Smooth muscle cell (in vitro differentiated cells): ENCODE data around the gene DAAM2. TPM values are rescaled to one million over a fixed set of nuclear protein-coding genes. Genes with fewer than 3 reads are reported as not detected.

Experiments
- DNase-seq: peaks from one replicate; lab custom pipeline; 2025; ENCODE audit not compliant: unreplicated experiment; lab: John Stamatoyannopoulos, UW
- H2AFZ ChIP-seq: fragments of 200-600 bp; sonication (generic); 2 replicates; pipeline ENCODE4 v1.6.0; 2016; ENCODE audit warnings: antibody characterized with exemption, low read depth, mild to moderate bottlenecking
- H3F3A ChIP-seq: fragments of 200-600 bp; sonication (generic); 2 replicates; pipeline ENCODE4 v1.6.0; 2017; ENCODE audit warnings: antibody characterized with exemption, low read depth
- H3K27ac ChIP-seq: fragments of 200-600 bp; sonication (generic); 2 replicates; pipeline ENCODE4 v1.5.1; 2016; ENCODE audit warnings: low read depth, mild to moderate bottlenecking
- H3K27me3 ChIP-seq: fragments of 200-600 bp; sonication (generic); 2 replicates; pipeline ENCODE4 v1.6.1; 2016; ENCODE audit warnings: low read depth, mild to moderate bottlenecking
- H3K36me3 ChIP-seq: fragments of 200-600 bp; sonication (generic); 2 replicates; pipeline ENCODE4 v1.5.1; 2016; ENCODE audit warnings: low read depth
- H3K4me1 ChIP-seq: fragments of 200-600 bp; sonication (generic); 2 replicates; pipeline ENCODE4 v1.5.1; 2016; ENCODE audit warnings: low read depth
- H3K4me2 ChIP-seq: fragments of 200-600 bp; sonication (generic); 2 replicates; pipeline ENCODE4 v1.6.0; 2016; ENCODE audit warnings: mild to moderate bottlenecking
- H3K4me3 ChIP-seq: fragments of 200-600 bp; sonication (generic); 2 replicates; pipeline ENCODE4 v1.5.1; 2016; ENCODE audit warnings: mild to moderate bottlenecking
- H3K79me2 ChIP-seq: fragments of 200-600 bp; sonication (generic); 2 replicates; pipeline ENCODE4 v1.6.0; 2016; ENCODE audit warnings: low read depth, mild to moderate bottlenecking
- H3K9ac ChIP-seq: fragments of 200-600 bp; sonication (generic); 2 replicates; pipeline ENCODE4 v1.6.0; 2016; ENCODE audit warnings: low read depth
- H3K9me3 ChIP-seq: fragments of 200-600 bp; sonication (generic); replicated peaks from 2 replicates; pipeline ENCODE4 v1.5.1; 2016; ENCODE audit warnings: low read depth
- H4K20me1 ChIP-seq: fragments of 200-600 bp; sonication (generic); 2 replicates; pipeline ENCODE4 v1.6.0; 2016; ENCODE audit warnings: low read depth
- CTCF ChIP-seq: fragments of 200-600 bp; sonication (generic); IDR thresholded peaks from 2 replicates; pipeline ENCODE4 v1.5.1; 2017; ENCODE audit warnings: borderline replicate concordance, mild to moderate bottlenecking, antibody characterized with exemption; ENCODE audit not compliant: insufficient read depth, poor library complexity, severe bottlenecking
- WGBS: methylation state at CpG from one replicate; pipeline ENCODE4 v1.1.7; 2016; ENCODE audit warnings: low lambda C conversion rate; 5-methylcytosine and 5-hydroxymethylcytosine counted together
- polyA plus RNA-seq: library from polyadenylated mRNA; unstranded; fragments of >200 nt; fragmentation: Nextera tagmentation; extraction: Ambion mirVana; gene quantifications from 2 replicates; pipeline ENCODE4 v1.2.1, GENCODE V29; 2016
- total RNA-seq: library from RNA; depleted of rRNA; stranded (reverse); fragments of >200 nt; gene quantifications from 2 replicates; pipeline ENCODE4 v1.2.3, GENCODE V29; 2014

The DAAM2 gene
- total and polyA plus RNA-seq, 2 experiments from 2014 or later = 26.5 to 29.8 TPM

GRCh38 chr6:39952167-39952566, 160.0 kb downstream of the DAAM2 start:
- Histone ChIP-seq H3K36me3 (no peaks in the 10 kb centered on the region), H4K20me1 (no peaks in the 10 kb centered on the region), H3K79me2 (no peaks in the 10 kb centered on the region), H3K4me2 (no peak overlapping the region), H2AFZ (no peak overlapping the region), H3K4me1 (no peaks in the 10 kb centered on the region), H3K9me3 (no peaks in the 10 kb centered on the region), H3K9ac (no peak overlapping the region), H3K27me3 (no peaks in the 10 kb centered on the region), H3K27ac (no peak overlapping the region), H3K4me3 (no peak overlapping the region), H3F3A (no peaks in the 10 kb centered on the region)
- no peak for DNase-seq
- no peak for TF ChIP-seq CTCF
- WGBS = 70% methylated on average over 4 of the region's 4 CpGs

- Histone ChIP-seq H3K27ac (no peak overlapping the region), H3F3A (no peaks in the 10 kb centered on the region), H3K27me3 (no peaks in the 10 kb centered on the region), H3K79me2 (no peaks in the 10 kb centered on the region), H3K4me1 (no peaks in the 10 kb centered on the region), H2AFZ (no peak overlapping the region), H3K4me2 (no peak overlapping the region), H3K36me3 (no peaks in the 10 kb centered on the region), H3K9me3 (no peaks in the 10 kb centered on the region), H3K9ac (no peak overlapping the region), H3K4me3 (no peak overlapping the region), H4K20me1 (no peaks in the 10 kb centered on the region)
- no peak for TF ChIP-seq CTCF
- no peak for DNase-seq
- WGBS = 51% methylated on average over 2 of the region's 2 CpGs
These were observed 161.0 kb downstream of the DAAM2 start for GRCh38 chr6:39953076-39953618.

Other genes with a start within 250 kb of the DAAM2 start
- 1.1 and 3.9 TPM in 2 replicates for gene KIF6, start 67.0 kb upstream of the DAAM2 start, total RNA-seq
- 1.5 TPM in 1 of 2 replicates, not detected in the other for gene KIF6, start 67.0 kb upstream of the DAAM2 start, polyA plus RNA-seq
- gene MOCS1, start 142.1 kb downstream of the DAAM2 start, total RNA-seq = 7.7 and 8.3 TPM in 2 replicates
- 8.2 and 12.1 TPM in 2 replicates for gene MOCS1, start 142.1 kb downstream of the DAAM2 start, polyA plus RNA-seq